Suprapubic skin (tissue), 4 donors: ENCODE results near the gene VWC2L.

Experiments
- POLR2A ChIP-seq, 2 donors: fragments of 450-650 bp; IDR thresholded peaks; one replicate each; pipeline ENCODE4 v1.6.1; 2017; ENCODE audit warnings: antibody characterized with exemption in 2 of 2, mild to moderate bottlenecking in 2 of 2, moderate library complexity in 2 of 2
- POLR2AphosphoS5 ChIP-seq, 3 donors: sonication (generic); formaldehyde crosslinking; IDR thresholded peaks; one replicate each; pipeline ENCODE4 v1.6.1; 2017; ENCODE audit warnings: antibody characterized with exemption in 3 of 3
- TF ChIP-seq, protein P1 (sequence below), 2 donors: fragments of 200-600 bp in 1 of 2; fragments of 450-650 bp in 1 of 2; sonication (generic) in 1 of 2; IDR thresholded peaks; one replicate each; pipeline ENCODE4 v1.5.1; 2016 to 2019; ENCODE audit warnings: antibody characterized with exemption in 2 of 2, mild to moderate bottlenecking in 1 of 2, moderate library complexity in 1 of 2

DNA sequence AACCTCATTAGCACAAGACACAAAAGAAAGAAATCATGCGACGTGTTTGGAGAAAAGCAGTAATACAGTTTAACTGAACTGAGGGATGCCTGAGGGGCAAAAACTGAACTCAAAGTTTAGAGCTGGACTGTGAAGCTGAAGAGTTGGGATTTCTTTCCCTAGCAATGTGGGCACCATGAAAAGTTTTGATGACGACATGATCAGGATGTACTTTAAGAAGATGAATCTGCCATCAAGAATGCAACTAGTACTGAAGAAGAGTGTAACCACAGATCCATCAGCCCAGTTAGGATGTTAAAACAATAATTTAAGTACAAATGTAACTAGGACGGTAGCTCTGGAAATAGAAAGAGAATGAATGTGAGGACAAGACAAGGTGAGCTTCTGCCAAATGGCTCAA lies 196.2 kb downstream of the VWC2L start:
- TF ChIP-seq, protein P1, sequence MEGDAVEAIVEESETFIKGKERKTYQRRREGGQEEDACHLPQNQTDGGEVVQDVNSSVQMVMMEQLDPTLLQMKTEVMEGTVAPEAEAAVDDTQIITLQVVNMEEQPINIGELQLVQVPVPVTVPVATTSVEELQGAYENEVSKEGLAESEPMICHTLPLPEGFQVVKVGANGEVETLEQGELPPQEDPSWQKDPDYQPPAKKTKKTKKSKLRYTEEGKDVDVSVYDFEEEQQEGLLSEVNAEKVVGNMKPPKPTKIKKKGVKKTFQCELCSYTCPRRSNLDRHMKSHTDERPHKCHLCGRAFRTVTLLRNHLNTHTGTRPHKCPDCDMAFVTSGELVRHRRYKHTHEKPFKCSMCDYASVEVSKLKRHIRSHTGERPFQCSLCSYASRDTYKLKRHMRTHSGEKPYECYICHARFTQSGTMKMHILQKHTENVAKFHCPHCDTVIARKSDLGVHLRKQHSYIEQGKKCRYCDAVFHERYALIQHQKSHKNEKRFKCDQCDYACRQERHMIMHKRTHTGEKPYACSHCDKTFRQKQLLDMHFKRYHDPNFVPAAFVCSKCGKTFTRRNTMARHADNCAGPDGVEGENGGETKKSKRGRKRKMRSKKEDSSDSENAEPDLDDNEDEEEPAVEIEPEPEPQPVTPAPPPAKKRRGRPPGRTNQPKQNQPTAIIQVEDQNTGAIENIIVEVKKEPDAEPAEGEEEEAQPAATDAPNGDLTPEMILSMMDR (IDR thresholded peaks at IDR 0.05), result no peak
- TF ChIP-seq POLR2A (IDR thresholded peaks at IDR 0.05) (no peak), POLR2AphosphoS5 (IDR thresholded peaks at IDR 0.05) (no peak)
